HepG2 (cell line): ENCODE results near the gene AHCYL1. TPM values are rescaled to one million over a fixed set of nuclear protein-coding genes. Genes with fewer than 3 reads are reported as not detected.
A peak's percentile ranks its signal among the peaks of the same experiment; 100 is the strongest.

Experiments
- ATAC-seq: fragments of 200-7000 bp; cut with Tn5 transposase; 3 replicates; pipeline ENCODE4 v1.9.1; 2020; ENCODE audit warnings: mild to moderate bottlenecking, moderate library complexity
- BruUV-seq: library from RNA; stranded (reverse); fragments of 400-500 nt; replicated peaks from 2 replicates; lab custom pipeline; 2021; lab: Mats Ljungman, UMichigan
- CTCF ChIA-PET: fragments of 300-600 bp; formaldehyde crosslinking; extraction: SDS; loops from one replicate; lab custom pipeline; 2021; ENCODE audit warnings: low total read pairs, inconsistent platforms, low intra/inter-chr PET ratio; lab: Yijun Ruan, JAX
- POLR2A ChIA-PET: fragments of 350-600 bp; sonication (Branson Sonifier 250); formaldehyde crosslinking; loops from one replicate; lab custom pipeline; 2020; ENCODE audit warnings: antibody characterized with exemption, inconsistent platforms; lab: Yijun Ruan, JAX
- DNase-seq: peaks from one replicate; pipeline ENCODE4 v3.0.0-alpha.2; 2015; ENCODE audit warnings: low spot score
- FAIRE-seq: peaks from 3 replicates; lab custom pipeline; 2011; peaks lifted over from hg19 to GRCh38; lab: Jason Lieb, UNC
- H2AFZ ChIP-seq: one replicate; pipeline ENCODE4 v1.6.1; 2011; ENCODE audit warnings: low read length, inconsistent platforms
- H3K27ac ChIP-seq: fragments of 300-600 bp; 3 replicates; pipeline ENCODE4 v1.8.0; 2011; ENCODE audit warnings: mixed run types, mild to moderate bottlenecking, mixed read lengths, low read length, inconsistent platforms; ENCODE audit not compliant: insufficient read depth; ENCODE audit errors: extremely low read length
- H3K27me3 ChIP-seq, 2 experiments: fragments of 200-600 bp in 1 of 2; 2 replicates in 1 of 2; 3 replicates in 1 of 2; pipeline versions ENCODE4 v1.6.0 to v1.8.0; 2011; ENCODE audit warnings: low read length in 2 of 2, mild to moderate bottlenecking in 2 of 2, moderate library complexity in 2 of 2, inconsistent platforms in 1 of 2; ENCODE audit not compliant: insufficient read depth in 2 of 2, control insufficient read depth in 1 of 2
- H3K36me3 ChIP-seq, 2 experiments: fragments of 200-600 bp in 1 of 2; replicated peaks in 1 of 2; 2 replicates in 1 of 2; 3 replicates in 1 of 2; pipeline versions ENCODE4 v1.5.1 to v1.8.0; 2011; ENCODE audit warnings: low read length in 2 of 2, inconsistent platforms in 1 of 2; ENCODE audit not compliant: insufficient read depth in 2 of 2, control insufficient read depth in 1 of 2
- H3K4me1 ChIP-seq: 2 replicates; pipeline ENCODE4 v1.5.1; 2012; ENCODE audit warnings: low read length, inconsistent platforms; ENCODE audit not compliant: insufficient read depth
- H3K4me2 ChIP-seq: 2 replicates; pipeline ENCODE4 v1.6.0; 2011; ENCODE audit warnings: low read depth, low read length, inconsistent platforms
- H3K4me3 ChIP-seq, 3 experiments: fragments of 200-600 bp in 1 of 3; sonication (generic), shearing (Covaris generic) in 1 of 3; replicated peaks in 1 of 3; 2 replicates each; pipeline ENCODE4 v1.5.1; 2011 to 2016; ENCODE audit warnings: low read length in 3 of 3, inconsistent platforms in 2 of 3, low read depth in 2 of 3, mild to moderate bottlenecking in 2 of 3, control low read depth in 1 of 3, mixed read lengths in 1 of 3; ENCODE audit not compliant: insufficient read depth in 1 of 3
- H3K79me2 ChIP-seq: one replicate; pipeline ENCODE4 v1.6.1; 2011; ENCODE audit warnings: low read length, inconsistent platforms; ENCODE audit not compliant: insufficient read depth
- H3K9ac ChIP-seq: 2 replicates; pipeline ENCODE4 v1.6.0; 2011; ENCODE audit warnings: mild to moderate bottlenecking, low read depth, low read length, inconsistent platforms; ENCODE audit not compliant: insufficient read depth
- H3K9me3 ChIP-seq: 2 replicates; pipeline ENCODE4 v1.5.1; 2012; ENCODE audit warnings: mild to moderate bottlenecking, low read length
- H4K20me1 ChIP-seq: 2 replicates; pipeline ENCODE4 v1.6.0; 2011; ENCODE audit warnings: inconsistent platforms, mild to moderate bottlenecking, low read length, moderate library complexity; ENCODE audit not compliant: insufficient read depth
- CTCF ChIP-seq: sonication (generic); formaldehyde crosslinking; IDR thresholded peaks from 2 replicates; pipeline ENCODE4 v1.5.0; 2020; ENCODE audit warnings: mild to moderate bottlenecking, missing genetic modification reagents, moderate library complexity
- HNF1B ChIP-seq: sonication (generic); formaldehyde crosslinking; IDR thresholded peaks from 2 replicates; pipeline ENCODE4 v1.5.1; 2020; ENCODE audit warnings: mild to moderate bottlenecking, moderate library complexity, missing genetic modification reagents
- HOXA9 ChIP-seq: sonication (generic); formaldehyde crosslinking; IDR thresholded peaks from 2 replicates; pipeline ENCODE4 v1.8.1; 2022; ENCODE audit warnings: missing genetic modification reagents, mild to moderate bottlenecking, moderate library complexity, borderline replicate concordance
- RAD21 ChIP-seq: fragments of 450-650 bp; formaldehyde crosslinking; IDR thresholded peaks from 2 replicates; pipeline ENCODE4 v1.5.0; 2020; ENCODE audit warnings: mild to moderate bottlenecking
- SALL1 ChIP-seq: sonication (generic); formaldehyde crosslinking; IDR thresholded peaks from 2 replicates; pipeline ENCODE4 v1.8.0; 2022; ENCODE audit warnings: mild to moderate bottlenecking, missing genetic modification reagents
- SMC3 ChIP-seq: IDR thresholded peaks from 2 replicates; pipeline ENCODE4 v1.6.1; 2011; ENCODE audit warnings: low read length, improper control_type of control experiment
- STAG1 ChIP-seq: sonication (generic); formaldehyde crosslinking; IDR thresholded peaks from 2 replicates; pipeline ENCODE4 v1.4.0; 2020; ENCODE audit warnings: missing genetic modification reagents
- XRCC5 ChIP-seq: fragments of 200-400 bp; formaldehyde crosslinking; optimal IDR thresholded peaks from 2 replicates; pipeline ENCODE3; 2017; ENCODE audit warnings: mild to moderate bottlenecking, low read length
- ZNF335 ChIP-seq: sonication (generic); formaldehyde crosslinking; IDR thresholded peaks from 2 replicates; pipeline ENCODE4 v1.4.0; 2020; ENCODE audit warnings: missing genetic modification reagents
- ZSCAN12 ChIP-seq: sonication (generic); formaldehyde crosslinking; IDR thresholded peaks from 2 replicates; pipeline ENCODE4 v1.9.0; 2021; ENCODE audit warnings: mild to moderate bottlenecking, missing genetic modification reagents
- WGBS: methylation state at CpG from one replicate; pipeline ENCODE4 v1.1.6; 2017; ENCODE audit warnings: low lambda C conversion rate; 5-methylcytosine and 5-hydroxymethylcytosine counted together
- in situ Hi-C: cut with HindIII; loops from 2 replicates; pipeline ENCODE4 v1.10.0; 2017; ENCODE audit warnings: low pct_unique_long_range_greater_than_20kb; ENCODE audit not compliant: extremely low pct_ligation_motif_present
- intact Hi-C: fragments of 100-400 bp; cut with micrococcal nuclease; formaldehyde crosslinking; loops from one replicate; pipeline ENCODE4 v1.10.0; 2022; ENCODE audit not compliant: unreplicated experiment
- polyA plus RNA-seq, 8 experiments: library from polyadenylated mRNA; depleted of rRNA in 3 of 8; stranded (reverse) in 7 of 8; unstranded in 1 of 8; fragments of >200 nt; fragmentation: Illumina TruSeq in 4 of 8; extraction: Trizol in 4 of 8; gene quantifications; 2 replicates each; pipeline versions ENCODE4 v1.2.1 to v1.2.3, GENCODE V29; 2011 to 2016; ENCODE audit warnings: low read depth in 4 of 8, missing spikeins in 1 of 8, mixed read lengths in 1 of 8; ENCODE audit not compliant: insufficient read depth in 1 of 8
- total RNA-seq, 5 experiments: library from RNA; depleted of rRNA; stranded (reverse); fragments of >200 nt; fragmentation: Illumina TruSeq; extraction: Trizol; gene quantifications; 2 replicates each; pipeline ENCODE4 v1.2.3, GENCODE V29; 2016; ENCODE audit warnings: low read depth in 1 of 5

AHCYL1 gene
- total and polyA plus RNA-seq, 2 of the 13 experiments (the other 11 are each of a cell fraction or from before 2014, with no cell fraction given), result 40.9 to 76.3 TPM

- peaks cover 17% of the 10 kb centered on the region for H3K4me1 ChIP-seq
- 0 out of 2 replicates have a peak, but pooled peaks have one; percentile 14 for TF ChIP-seq HNF1B
- peak; percentile 51; the same call in 1 of the 2 replicates for TF ChIP-seq SALL1 (CRISPR knock-in tag)
- TF ChIP-seq STAG1 (CRISPR knock-in tag), result peak; percentile 83
- TF ChIP-seq HOXA9 (CRISPR knock-in tag), result no peak
- TF ChIP-seq XRCC5, result peak; percentile 39
- TF ChIP-seq CTCF (CRISPR knock-in tag), result peak; percentile 94
- peak; percentile 74 for TF ChIP-seq SMC3
- TF ChIP-seq ZNF335 (CRISPR knock-in tag), result no peak
- no peak for TF ChIP-seq ZSCAN12
- peak; percentile 86 for TF ChIP-seq RAD21
- no peak overlapping the region for H3K4me2 ChIP-seq
- ATAC-seq, result peak; percentile 87
- no peaks in the 10 kb centered on the region for H3K79me2 ChIP-seq
- H2AFZ ChIP-seq, result no peak overlapping the region
- H3K4me3 ChIP-seq, result no peak overlapping the region
- H3K9ac ChIP-seq, result no peak overlapping the region
- in situ Hi-C loops, result loop anchor here (5.0 kb wide), 1 partner anchor 54 kb away; no protein-coding TSS in a partner anchor
- intact Hi-C loops, result loop anchor here (1.0 kb wide), 1 partner anchor 53 kb away; no protein-coding TSS in a partner anchor
- peaks cover 36 to 80% of the 10 kb centered on the region in 2 experiments for H3K36me3 ChIP-seq
- H4K20me1 ChIP-seq, result 0 out of 2 replicates have a peak, but pooled peaks cover 3% of the 10 kb centered on the region
- H3K9me3 ChIP-seq, result no peaks in the 10 kb centered on the region
- no peak overlapping the region for H3K27ac ChIP-seq
- no peaks in the 10 kb centered on the region for H3K27me3 ChIP-seq
- WGBS, result 82% methylated on average over 14 of the region's 16 CpGs
- FAIRE-seq, result peak; percentile 77
- POLR2A ChIA-PET, result no interaction called here
- CTCF ChIA-PET, result interaction anchor here (3.5 kb wide), 1 partner anchor 52 kb away, joined by 20 read pairs; no protein-coding TSS in a partner anchor
- DNase-seq, result peak; percentile 21
- BruUV-seq, result no TSS peak
Observed at GRCh38 chr1:110053552-110054428, 69.2 kb downstream of the AHCYL1 start.
